ENCODE data around the gene ZNF570. TPM values are rescaled to one million over a fixed set of nuclear protein-coding genes. Genes with fewer than 3 reads are reported as not detected.
A peak's percentile ranks its signal among the peaks of the same experiment; 100 is the strongest.

The ZNF570 gene
- polyA plus RNA-seq, 1 of the 3 experiments (the other 2 are of a cell fraction): 1.5 TPM

DNA sequence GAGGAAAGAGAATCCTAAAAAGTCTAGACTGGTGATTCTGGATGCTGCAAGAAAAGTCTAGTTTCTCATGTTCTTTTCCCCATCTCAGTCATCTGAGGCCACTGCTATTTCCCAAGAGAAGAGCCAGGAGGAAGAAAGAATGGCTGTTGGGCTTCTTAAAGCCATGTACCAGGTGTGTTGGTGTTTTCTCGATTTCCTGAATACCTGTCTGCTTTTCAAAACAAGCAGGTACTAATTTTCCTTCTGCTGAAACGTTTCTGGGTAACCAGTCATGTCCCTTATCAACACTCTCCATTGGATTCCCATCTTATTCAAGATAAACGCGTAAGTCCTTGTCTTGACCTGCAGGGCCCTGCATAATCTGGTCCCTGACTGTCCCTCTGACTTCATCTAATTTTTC lies 1.1 kb downstream of the ZNF570 start:
- peaks cover 10% of the 10 kb centered on the region for H3F3A ChIP-seq (replicated peaks; ENCODE audit: insufficient read depth)
- POLR2A ChIA-PET: no interaction called here
- H3K9ac ChIP-seq: no peak overlapping the region
- H4K20me1 ChIP-seq (ENCODE audit: insufficient read depth): no peaks in the 10 kb centered on the region
- peaks cover under 1 to 26% of the 10 kb centered on the region in 2 experiments for H3K36me3 ChIP-seq (replicated peaks in 1 of 2; ENCODE audit: control insufficient read depth in 1 of 2, insufficient read depth in 2 of 2, low read length in 1 of 2)
- WGBS (ENCODE audit: low lambda C conversion rate): 66% methylated on average over 4 of the region's 4 CpGs
- peaks cover 4% of the 10 kb centered on the region; the same call in 1 of the 2 replicates for H3K9me3 ChIP-seq
- no peak for DNase-seq
- H3K4me3 ChIP-seq (ENCODE audit: low read depth in 2 of 2, low read length in 1 of 2): peak overlapping the region; percentile 91
- no peak overlapping the region for H3K27ac ChIP-seq (ENCODE audit: low read depth in 2 of 2, low read length in 1 of 2)
- CTCF ChIA-PET: no interaction called here
- peak overlapping the region; percentile 82 for H3K4me2 ChIP-seq
- peaks cover 0 to 9% of the 10 kb centered on the region in 2 experiments; a peak in 2 of 4 replicates for H3K4me1 ChIP-seq (ENCODE audit: control insufficient read depth in 1 of 2, insufficient read depth in 2 of 2, low read depth in 1 of 2, low read length in 1 of 2)
- no peak overlapping the region for H2AFZ ChIP-seq (ENCODE audit: low read depth)
- no peaks in the 10 kb centered on the region for H3K9me2 ChIP-seq
- peaks cover 30% of the 10 kb centered on the region for H3K79me2 ChIP-seq (ENCODE audit: insufficient read depth)
- TF ChIP-seq, protein P1, sequence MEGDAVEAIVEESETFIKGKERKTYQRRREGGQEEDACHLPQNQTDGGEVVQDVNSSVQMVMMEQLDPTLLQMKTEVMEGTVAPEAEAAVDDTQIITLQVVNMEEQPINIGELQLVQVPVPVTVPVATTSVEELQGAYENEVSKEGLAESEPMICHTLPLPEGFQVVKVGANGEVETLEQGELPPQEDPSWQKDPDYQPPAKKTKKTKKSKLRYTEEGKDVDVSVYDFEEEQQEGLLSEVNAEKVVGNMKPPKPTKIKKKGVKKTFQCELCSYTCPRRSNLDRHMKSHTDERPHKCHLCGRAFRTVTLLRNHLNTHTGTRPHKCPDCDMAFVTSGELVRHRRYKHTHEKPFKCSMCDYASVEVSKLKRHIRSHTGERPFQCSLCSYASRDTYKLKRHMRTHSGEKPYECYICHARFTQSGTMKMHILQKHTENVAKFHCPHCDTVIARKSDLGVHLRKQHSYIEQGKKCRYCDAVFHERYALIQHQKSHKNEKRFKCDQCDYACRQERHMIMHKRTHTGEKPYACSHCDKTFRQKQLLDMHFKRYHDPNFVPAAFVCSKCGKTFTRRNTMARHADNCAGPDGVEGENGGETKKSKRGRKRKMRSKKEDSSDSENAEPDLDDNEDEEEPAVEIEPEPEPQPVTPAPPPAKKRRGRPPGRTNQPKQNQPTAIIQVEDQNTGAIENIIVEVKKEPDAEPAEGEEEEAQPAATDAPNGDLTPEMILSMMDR (IDR thresholded peaks at IDR 0.05): no peak
- no peak for TF ChIP-seq MEF2A (IDR thresholded peaks at IDR 0.05; ENCODE audit: borderline replicate concordance, low read depth)
- TF ChIP-seq NFIC (IDR thresholded peaks at IDR 0.05; ENCODE audit: borderline replicate concordance): no peak
- no peak for TF ChIP-seq JUND (IDR thresholded peaks at IDR 0.05)
- TF ChIP-seq MXI1 (IDR thresholded peaks at IDR 0.05; ENCODE audit: low read depth, low read length): no peak
- TF ChIP-seq GABPA (IDR thresholded peaks at IDR 0.05; ENCODE audit: low read depth): no peak
- TF ChIP-seq, protein P2, sequence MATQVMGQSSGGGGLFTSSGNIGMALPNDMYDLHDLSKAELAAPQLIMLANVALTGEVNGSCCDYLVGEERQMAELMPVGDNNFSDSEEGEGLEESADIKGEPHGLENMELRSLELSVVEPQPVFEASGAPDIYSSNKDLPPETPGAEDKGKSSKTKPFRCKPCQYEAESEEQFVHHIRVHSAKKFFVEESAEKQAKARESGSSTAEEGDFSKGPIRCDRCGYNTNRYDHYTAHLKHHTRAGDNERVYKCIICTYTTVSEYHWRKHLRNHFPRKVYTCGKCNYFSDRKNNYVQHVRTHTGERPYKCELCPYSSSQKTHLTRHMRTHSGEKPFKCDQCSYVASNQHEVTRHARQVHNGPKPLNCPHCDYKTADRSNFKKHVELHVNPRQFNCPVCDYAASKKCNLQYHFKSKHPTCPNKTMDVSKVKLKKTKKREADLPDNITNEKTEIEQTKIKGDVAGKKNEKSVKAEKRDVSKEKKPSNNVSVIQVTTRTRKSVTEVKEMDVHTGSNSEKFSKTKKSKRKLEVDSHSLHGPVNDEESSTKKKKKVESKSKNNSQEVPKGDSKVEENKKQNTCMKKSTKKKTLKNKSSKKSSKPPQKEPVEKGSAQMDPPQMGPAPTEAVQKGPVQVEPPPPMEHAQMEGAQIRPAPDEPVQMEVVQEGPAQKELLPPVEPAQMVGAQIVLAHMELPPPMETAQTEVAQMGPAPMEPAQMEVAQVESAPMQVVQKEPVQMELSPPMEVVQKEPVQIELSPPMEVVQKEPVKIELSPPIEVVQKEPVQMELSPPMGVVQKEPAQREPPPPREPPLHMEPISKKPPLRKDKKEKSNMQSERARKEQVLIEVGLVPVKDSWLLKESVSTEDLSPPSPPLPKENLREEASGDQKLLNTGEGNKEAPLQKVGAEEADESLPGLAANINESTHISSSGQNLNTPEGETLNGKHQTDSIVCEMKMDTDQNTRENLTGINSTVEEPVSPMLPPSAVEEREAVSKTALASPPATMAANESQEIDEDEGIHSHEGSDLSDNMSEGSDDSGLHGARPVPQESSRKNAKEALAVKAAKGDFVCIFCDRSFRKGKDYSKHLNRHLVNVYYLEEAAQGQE (IDR thresholded peaks at IDR 0.05; ENCODE audit: low read depth, low read length): no peak
- no peak for TF ChIP-seq SMC3 (IDR thresholded peaks at IDR 0.05; ENCODE audit: low read depth, low read length)
- no peak for TF ChIP-seq CHD2 (IDR thresholded peaks at IDR 0.05; ENCODE audit: low read length, partially characterized antibody)
- no peak for TF ChIP-seq RFX5 (IDR thresholded peaks at IDR 0.05; ENCODE audit: low read length)
- H3K27me3 ChIP-seq (ENCODE audit: insufficient read depth): no peaks in the 10 kb centered on the region

DNA sequence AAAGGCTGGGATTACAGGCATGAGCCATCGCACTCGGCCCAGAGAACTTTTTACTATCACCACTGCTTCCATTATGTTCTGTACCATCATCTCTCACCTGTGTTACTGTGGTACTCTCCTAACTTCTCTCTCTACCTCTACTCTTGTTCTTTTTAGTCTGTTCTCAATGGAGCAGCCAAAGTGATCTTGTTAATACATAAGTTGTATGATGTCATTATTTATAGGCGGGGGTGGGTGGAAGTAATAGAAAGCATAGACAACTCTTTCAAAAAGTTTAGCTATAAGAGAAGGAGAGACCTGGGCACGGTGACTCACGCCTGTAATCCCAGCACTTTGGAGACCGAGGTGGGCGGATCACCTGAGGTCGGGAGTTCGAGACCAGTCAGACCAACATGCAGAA lies 3.0 kb downstream of the ZNF570 start:
- no peak for DNase-seq
- Histone ChIP-seq H3K27me3 (ENCODE audit: insufficient read depth) (no peaks in the 10 kb centered on the region), H3K4me3 (ENCODE audit: low read depth in 2 of 2, low read length in 1 of 2) (no peak overlapping the region), H3K27ac (ENCODE audit: low read depth in 2 of 2, low read length in 1 of 2) (no peak overlapping the region), H3K9me2 (no peaks in the 10 kb centered on the region), H3K9me3 (peaks cover 4% of the 10 kb centered on the region; the same call in 1 of the 2 replicates), H2AFZ (ENCODE audit: low read depth) (no peak overlapping the region), H3K4me2 (no peak overlapping the region), H3K79me2 (ENCODE audit: insufficient read depth) (peaks cover 21% of the 10 kb centered on the region; the same call in 1 of the 2 replicates), H4K20me1 (ENCODE audit: insufficient read depth) (no peaks in the 10 kb centered on the region), H3F3A (replicated peaks; ENCODE audit: insufficient read depth) (peaks cover 6% of the 10 kb centered on the region), H3K36me3 (replicated peaks in 1 of 2; ENCODE audit: control insufficient read depth in 1 of 2, insufficient read depth in 2 of 2, low read length in 1 of 2) (peaks cover 17 to 38% of the 10 kb centered on the region in 2 experiments), H3K4me1 (ENCODE audit: control insufficient read depth in 1 of 2, insufficient read depth in 2 of 2, low read depth in 1 of 2, low read length in 1 of 2) (peaks cover 0 to 9% of the 10 kb centered on the region in 2 experiments; a peak in 2 of 4 replicates), H3K9ac (no peak overlapping the region)
- 94% methylated on average over 9 of the region's 9 CpGs for WGBS (ENCODE audit: low lambda C conversion rate)
- CTCF ChIA-PET: no interaction called here
- TF ChIP-seq MEF2A (IDR thresholded peaks at IDR 0.05; ENCODE audit: borderline replicate concordance, low read depth): no peak
- no peak for TF ChIP-seq FOXM1 (IDR thresholded peaks at IDR 0.05; ENCODE audit: low read depth)
- no peak for TF ChIP-seq PBX3 (IDR thresholded peaks at IDR 0.05)
- POLR2A ChIA-PET: no interaction called here
